ENCODE results near the gene HS1BP3.

GRCh38 chr2:20612925-20613916, 37.7 kb downstream of the HS1BP3 start:
- TF ChIP-seq, protein P1, sequence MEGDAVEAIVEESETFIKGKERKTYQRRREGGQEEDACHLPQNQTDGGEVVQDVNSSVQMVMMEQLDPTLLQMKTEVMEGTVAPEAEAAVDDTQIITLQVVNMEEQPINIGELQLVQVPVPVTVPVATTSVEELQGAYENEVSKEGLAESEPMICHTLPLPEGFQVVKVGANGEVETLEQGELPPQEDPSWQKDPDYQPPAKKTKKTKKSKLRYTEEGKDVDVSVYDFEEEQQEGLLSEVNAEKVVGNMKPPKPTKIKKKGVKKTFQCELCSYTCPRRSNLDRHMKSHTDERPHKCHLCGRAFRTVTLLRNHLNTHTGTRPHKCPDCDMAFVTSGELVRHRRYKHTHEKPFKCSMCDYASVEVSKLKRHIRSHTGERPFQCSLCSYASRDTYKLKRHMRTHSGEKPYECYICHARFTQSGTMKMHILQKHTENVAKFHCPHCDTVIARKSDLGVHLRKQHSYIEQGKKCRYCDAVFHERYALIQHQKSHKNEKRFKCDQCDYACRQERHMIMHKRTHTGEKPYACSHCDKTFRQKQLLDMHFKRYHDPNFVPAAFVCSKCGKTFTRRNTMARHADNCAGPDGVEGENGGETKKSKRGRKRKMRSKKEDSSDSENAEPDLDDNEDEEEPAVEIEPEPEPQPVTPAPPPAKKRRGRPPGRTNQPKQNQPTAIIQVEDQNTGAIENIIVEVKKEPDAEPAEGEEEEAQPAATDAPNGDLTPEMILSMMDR (IDR thresholded peaks at IDR 0.05; ENCODE audit: insufficient read depth, low read length, poor library complexity, severe bottlenecking) = no peak
- no peak for TF ChIP-seq EZH2phosphoT487 (conservative IDR thresholded peaks at IDR 0.05; ENCODE audit: low read length)
